Kidney (tissue), 14 donors: ENCODE data around the gene HEG1. TPM values are rescaled to one million over a fixed set of nuclear protein-coding genes. Genes with fewer than 3 reads are reported as not detected.

Source experiments
- DNase-seq, 5 donors: peaks; one replicate each; pipeline ENCODE4 v3.0.0-alpha.2; 2013 to 2020
- FAIRE-seq: peaks from 2 replicates; lab custom pipeline; 2012; peaks lifted over from hg19 to GRCh38; lab: Jason Lieb, UNC
- H3K27ac ChIP-seq, 2 donors: one replicate each; pipeline ENCODE4 v1.7.0; 2013; ENCODE audit warnings: low read depth in 2 of 2, low read length in 2 of 2, inconsistent platforms in 1 of 2
- H3K27me3 ChIP-seq: one replicate; pipeline ENCODE4 v1.7.1; 2013; ENCODE audit warnings: low read length, inconsistent platforms; ENCODE audit not compliant: control insufficient read depth, insufficient read depth
- H3K36me3 ChIP-seq, 3 donors: one replicate each; pipeline versions ENCODE4 v1.7.0 to v1.7.1; 2013; ENCODE audit warnings: low read length in 3 of 3, control low read depth in 1 of 3, inconsistent platforms in 1 of 3; ENCODE audit not compliant: insufficient read depth in 3 of 3, control insufficient read depth in 2 of 3
- H3K4me1 ChIP-seq, 3 donors: one replicate each; pipeline versions ENCODE4 v1.7.0 to v1.7.1; 2013; ENCODE audit warnings: low read length in 3 of 3, inconsistent platforms in 1 of 3, low read depth in 1 of 3; ENCODE audit not compliant: control insufficient read depth in 2 of 3, insufficient read depth in 2 of 3
- H3K4me3 ChIP-seq, 3 donors: one replicate each; pipeline versions ENCODE4 v1.7.0 to v1.8.1; 2013; ENCODE audit warnings: low read length in 3 of 3, control low read depth in 1 of 3, inconsistent platforms in 1 of 3
- H3K9ac ChIP-seq, 3 donors: one replicate each; pipeline versions ENCODE4 v1.7.0 to v1.7.1; 2013; ENCODE audit warnings: low read length in 3 of 3, control low read depth in 1 of 3, inconsistent platforms in 1 of 3
- H3K9me3 ChIP-seq, 3 donors: one replicate each; pipeline versions ENCODE4 v1.7.0 to v1.7.1; 2013; ENCODE audit warnings: low read length in 3 of 3, control low read depth in 1 of 3, inconsistent platforms in 1 of 3; ENCODE audit not compliant: control insufficient read depth in 2 of 3, insufficient read depth in 1 of 3
- CTCF ChIP-seq: IDR thresholded peaks from 3 replicates; pipeline ENCODE4 v1.5.1; 2012; ENCODE audit warnings: mild to moderate bottlenecking, moderate library complexity, borderline replicate concordance; ENCODE audit not compliant: insufficient read depth; ENCODE audit errors: extremely low read depth
- intact Hi-C: fragments of 100-400 bp; cut with DNase I; formaldehyde crosslinking; loops from one replicate; pipeline ENCODE4 v1.11.1; 2022
- polyA plus RNA-seq: library from polyadenylated mRNA; stranded (reverse); fragments of 350-450 nt; fragmentation: Illumina TruSeq; extraction: RNeasy Lipid Tissue Mini Kit (QIAGEN cat#74804); gene quantifications from one replicate; pipeline ENCODE4 v1.2.3, GENCODE V29; 2014; ENCODE audit warnings: low read depth, low replicate concordance; ENCODE audit not compliant: insufficient read depth
- total RNA-seq: library from RNA; stranded (reverse); fragmentation: NEBNext Ultra II Directional; extraction: Animal tissue kit (Norgen Biotek cat#: 25700); gene quantifications from one replicate; pipeline ENCODE4 v1.2.1, GENCODE V29; 2021
- donor health status: control.
- donor health status: control.
- donor health status: control.
- donor health status: control.
- donor health status: control.
- donor health status: DM: yes; HTN: yes; CAD: no.
- donor health status: Normal renal cell carcinoma (clear cell type).

Gene HEG1
- total and polyA plus RNA-seq, 2 donors from 2014 or later = 10.3 to 96.3 TPM

GRCh38 chr3:125043599-125044151 is 12.1 kb downstream of the HEG1 start:
- intact Hi-C loops = no loop called here
- H3K27ac ChIP-seq = peak overlapping the region; percentile 75 to 79
- H3K9me3 ChIP-seq = no peaks in the 10 kb centered on the region
- peaks cover 0 to 30% (median 0%) of the 10 kb centered on the region in 3 donors for H3K4me1 ChIP-seq
- no peak for TF ChIP-seq CTCF
- H3K36me3 ChIP-seq = no peaks in the 10 kb centered on the region
- no peak for FAIRE-seq
- H3K9ac ChIP-seq = peak overlapping the region in 1 of 3 donors; percentile 30
- no peak overlapping the region for H3K4me3 ChIP-seq
- no peaks in the 10 kb centered on the region for H3K27me3 ChIP-seq
- DNase-seq = peak in 2 of 5 donors; percentile 58 to 84

- DNase-seq = peak in 2 of 5 donors; percentile 46 to 72
- Histone ChIP-seq H3K27me3 (no peaks in the 10 kb centered on the region), H3K36me3 (no peaks in the 10 kb centered on the region), H3K4me3 (no peak overlapping the region), H3K9me3 (no peaks in the 10 kb centered on the region), H3K27ac (peak overlapping the region; percentile 75 to 79), H3K4me1 (peaks cover 0 to 30% (median 0%) of the 10 kb centered on the region in 3 donors), H3K9ac (no peak overlapping the region)
- intact Hi-C loops = no loop called here
- FAIRE-seq = no peak
- TF ChIP-seq CTCF = no peak
Observed at GRCh38 chr3:125042725-125043406, 12.9 kb downstream of the HEG1 start.

GRCh38 chr3:125039131-125040100 is 16.4 kb downstream of the HEG1 start:
- Histone ChIP-seq H3K27ac (peak overlapping the region; percentile 13 to 64), H3K4me3 (no peak overlapping the region), H3K36me3 (no peaks in the 10 kb centered on the region), H3K27me3 (no peaks in the 10 kb centered on the region), H3K9me3 (no peaks in the 10 kb centered on the region), H3K4me1 (peaks cover 0 to 24% (median 0%) of the 10 kb centered on the region in 3 donors), H3K9ac (no peak overlapping the region)
- FAIRE-seq (no peak), DNase-seq (peak in 4 of 5 donors; percentile 80 to 88 (median 82))
- TF ChIP-seq CTCF = no peak
- intact Hi-C loops = no loop called here
